ENCODE results near the gene METTL18. TPM values are rescaled to one million over a fixed set of nuclear protein-coding genes. Genes with fewer than 3 reads are reported as not detected.

The METTL18 gene
- total and polyA plus RNA-seq, 2 of the 13 experiments (the other 11 are each of a cell fraction or from before 2014, with no cell fraction given), result 2.7 to 6.7 TPM

GRCh38 chr1:169745015-169745861, 49.5 kb downstream of the METTL18 start (continued):
- TF ChIP-seq ZNF44 (CRISPR knock-in tag; IDR thresholded peaks at IDR 0.05) (no peak), ZNF567 (CRISPR knock-in tag; IDR thresholded peaks at IDR 0.05; ENCODE audit: borderline replicate concordance) (peak; percentile 30; the same call in 1 of the 2 replicates), MAZ (IDR thresholded peaks at IDR 0.05; ENCODE audit: borderline replicate concordance, low read depth, low read length) (no peak), MAZ (CRISPR knock-in tag; IDR thresholded peaks at IDR 0.05; ENCODE audit: low read depth) (no peak), TCF7L2 (IDR thresholded peaks at IDR 0.05; ENCODE audit: low read depth, low read length) (peak; percentile 97), ATF3 (CRISPR knock-in tag; IDR thresholded peaks at IDR 0.05) (peak; percentile 66; the same call in 1 of the 2 replicates), MAF1 (CRISPR knock-in tag; IDR thresholded peaks at IDR 0.05; ENCODE audit: borderline replicate concordance) (no peak), SMARCE1 (IDR thresholded peaks at IDR 0.05; ENCODE audit: borderline replicate concordance) (no peak), ZNF792 (CRISPR knock-in tag; IDR thresholded peaks at IDR 0.05) (no peak; the same call in 1 of the 2 replicates), ZBTB33 (CRISPR knock-in tag; IDR thresholded peaks at IDR 0.05) (peak; percentile 31; the same call in 1 of the 2 replicates), FOXP1 (IDR thresholded peaks at IDR 0.05) (peak; percentile 47; the same call in 1 of the 2 replicates), FOXP1 (CRISPR knock-in tag; IDR thresholded peaks at IDR 0.05) (peak; percentile 84), RERE (CRISPR knock-in tag; IDR thresholded peaks at IDR 0.05; ENCODE audit: low read depth) (peak; percentile 72), THAP11 (CRISPR knock-in tag; IDR thresholded peaks at IDR 0.05) (0 out of 2 replicates have a peak, but pooled peaks have one; percentile 17), TRIM24 (CRISPR knock-in tag; IDR thresholded peaks at IDR 0.05) (peak; percentile 92), AKAP8 (CRISPR knock-in tag; IDR thresholded peaks at IDR 0.05) (no peak), TFAP4 (IDR thresholded peaks at IDR 0.05; ENCODE audit: borderline replicate concordance, low read depth) (peak; percentile 72; the same call in 1 of the 2 replicates), THRA (CRISPR knock-in tag; IDR thresholded peaks at IDR 0.05; ENCODE audit: borderline replicate concordance) (peak; percentile 64; the same call in 1 of the 2 replicates), SIX4 (CRISPR knock-in tag; IDR thresholded peaks at IDR 0.05) (peak; percentile 63; the same call in 1 of the 2 replicates), CEBPB (IDR thresholded peaks at IDR 0.05; ENCODE audit: borderline replicate concordance, low read depth, low read length) (peak; percentile 75)
